ENCODE measurements around the gene SLC16A4.

DNA sequence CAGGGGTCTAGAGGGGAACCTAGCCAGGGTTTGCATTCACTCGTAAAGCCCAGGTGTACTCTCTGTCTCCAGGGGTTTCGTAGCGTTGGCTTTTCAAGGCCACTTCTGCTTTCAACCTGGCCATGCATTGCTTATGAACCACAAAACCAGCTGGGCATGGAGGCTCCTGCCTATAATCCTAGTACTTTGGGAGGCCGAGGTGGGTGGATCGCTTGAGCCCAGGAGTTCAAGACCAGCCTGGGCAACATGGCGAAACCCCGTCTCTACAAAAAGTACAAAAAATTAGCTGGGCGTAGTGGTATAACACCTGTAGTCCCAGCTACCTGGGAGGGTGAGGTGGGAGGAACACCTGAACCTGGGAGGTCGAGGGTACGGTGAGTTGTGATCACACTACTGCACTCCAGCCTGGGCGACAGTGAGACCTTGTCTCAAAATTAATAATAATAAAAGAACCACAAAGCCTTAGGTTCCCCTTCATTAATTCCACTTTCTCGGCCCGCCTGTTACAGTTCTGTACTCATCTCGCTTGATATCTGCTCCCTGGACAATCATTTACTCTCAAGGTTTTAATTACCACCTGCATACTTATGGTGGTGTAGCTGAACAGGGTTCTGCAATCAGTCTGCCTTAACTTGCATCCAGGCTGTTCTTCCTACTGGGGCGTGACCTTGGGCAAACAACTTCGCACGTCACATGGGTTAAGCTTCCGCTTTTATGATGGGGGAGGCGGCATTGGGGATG is 6.1 kb downstream of the SLC16A4 start:
- TF ChIP-seq EZH2 (IDR thresholded peaks at IDR 0.05; ENCODE audit: low read depth, unreplicated experiment) (no peak), EZH2phosphoT487 (IDR thresholded peaks at IDR 0.05; ENCODE audit: unreplicated experiment) (no peak), POLR2AphosphoS5 (IDR thresholded peaks at IDR 0.05; ENCODE audit: low read depth) (no peak)
- TF ChIP-seq, protein P1, sequence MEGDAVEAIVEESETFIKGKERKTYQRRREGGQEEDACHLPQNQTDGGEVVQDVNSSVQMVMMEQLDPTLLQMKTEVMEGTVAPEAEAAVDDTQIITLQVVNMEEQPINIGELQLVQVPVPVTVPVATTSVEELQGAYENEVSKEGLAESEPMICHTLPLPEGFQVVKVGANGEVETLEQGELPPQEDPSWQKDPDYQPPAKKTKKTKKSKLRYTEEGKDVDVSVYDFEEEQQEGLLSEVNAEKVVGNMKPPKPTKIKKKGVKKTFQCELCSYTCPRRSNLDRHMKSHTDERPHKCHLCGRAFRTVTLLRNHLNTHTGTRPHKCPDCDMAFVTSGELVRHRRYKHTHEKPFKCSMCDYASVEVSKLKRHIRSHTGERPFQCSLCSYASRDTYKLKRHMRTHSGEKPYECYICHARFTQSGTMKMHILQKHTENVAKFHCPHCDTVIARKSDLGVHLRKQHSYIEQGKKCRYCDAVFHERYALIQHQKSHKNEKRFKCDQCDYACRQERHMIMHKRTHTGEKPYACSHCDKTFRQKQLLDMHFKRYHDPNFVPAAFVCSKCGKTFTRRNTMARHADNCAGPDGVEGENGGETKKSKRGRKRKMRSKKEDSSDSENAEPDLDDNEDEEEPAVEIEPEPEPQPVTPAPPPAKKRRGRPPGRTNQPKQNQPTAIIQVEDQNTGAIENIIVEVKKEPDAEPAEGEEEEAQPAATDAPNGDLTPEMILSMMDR (conservative IDR thresholded peaks at IDR 0.05; ENCODE audit: low read depth in 2 of 2): no peak
- TF ChIP-seq, protein P2, sequence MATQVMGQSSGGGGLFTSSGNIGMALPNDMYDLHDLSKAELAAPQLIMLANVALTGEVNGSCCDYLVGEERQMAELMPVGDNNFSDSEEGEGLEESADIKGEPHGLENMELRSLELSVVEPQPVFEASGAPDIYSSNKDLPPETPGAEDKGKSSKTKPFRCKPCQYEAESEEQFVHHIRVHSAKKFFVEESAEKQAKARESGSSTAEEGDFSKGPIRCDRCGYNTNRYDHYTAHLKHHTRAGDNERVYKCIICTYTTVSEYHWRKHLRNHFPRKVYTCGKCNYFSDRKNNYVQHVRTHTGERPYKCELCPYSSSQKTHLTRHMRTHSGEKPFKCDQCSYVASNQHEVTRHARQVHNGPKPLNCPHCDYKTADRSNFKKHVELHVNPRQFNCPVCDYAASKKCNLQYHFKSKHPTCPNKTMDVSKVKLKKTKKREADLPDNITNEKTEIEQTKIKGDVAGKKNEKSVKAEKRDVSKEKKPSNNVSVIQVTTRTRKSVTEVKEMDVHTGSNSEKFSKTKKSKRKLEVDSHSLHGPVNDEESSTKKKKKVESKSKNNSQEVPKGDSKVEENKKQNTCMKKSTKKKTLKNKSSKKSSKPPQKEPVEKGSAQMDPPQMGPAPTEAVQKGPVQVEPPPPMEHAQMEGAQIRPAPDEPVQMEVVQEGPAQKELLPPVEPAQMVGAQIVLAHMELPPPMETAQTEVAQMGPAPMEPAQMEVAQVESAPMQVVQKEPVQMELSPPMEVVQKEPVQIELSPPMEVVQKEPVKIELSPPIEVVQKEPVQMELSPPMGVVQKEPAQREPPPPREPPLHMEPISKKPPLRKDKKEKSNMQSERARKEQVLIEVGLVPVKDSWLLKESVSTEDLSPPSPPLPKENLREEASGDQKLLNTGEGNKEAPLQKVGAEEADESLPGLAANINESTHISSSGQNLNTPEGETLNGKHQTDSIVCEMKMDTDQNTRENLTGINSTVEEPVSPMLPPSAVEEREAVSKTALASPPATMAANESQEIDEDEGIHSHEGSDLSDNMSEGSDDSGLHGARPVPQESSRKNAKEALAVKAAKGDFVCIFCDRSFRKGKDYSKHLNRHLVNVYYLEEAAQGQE (IDR thresholded peaks at IDR 0.05; ENCODE audit: unreplicated experiment): no peak

Measured in GM23338 (cell line).